CD4-positive, alpha-beta T cell treated with Interleukin-6 for 4 hours (primary cell): ENCODE measurements around the gene NPC1.
"Not testable (repeated sequence)": the region's sequence is repeated elsewhere in the genome, so short reads cannot be mapped to it uniquely, and the experiment has no call there.

Experiments used
- DNase-seq: peaks from one replicate; pipeline ENCODE4 v3.0.0-alpha.2; 2020; ENCODE audit warnings: mixed read lengths

The NPC1 gene

DNA sequence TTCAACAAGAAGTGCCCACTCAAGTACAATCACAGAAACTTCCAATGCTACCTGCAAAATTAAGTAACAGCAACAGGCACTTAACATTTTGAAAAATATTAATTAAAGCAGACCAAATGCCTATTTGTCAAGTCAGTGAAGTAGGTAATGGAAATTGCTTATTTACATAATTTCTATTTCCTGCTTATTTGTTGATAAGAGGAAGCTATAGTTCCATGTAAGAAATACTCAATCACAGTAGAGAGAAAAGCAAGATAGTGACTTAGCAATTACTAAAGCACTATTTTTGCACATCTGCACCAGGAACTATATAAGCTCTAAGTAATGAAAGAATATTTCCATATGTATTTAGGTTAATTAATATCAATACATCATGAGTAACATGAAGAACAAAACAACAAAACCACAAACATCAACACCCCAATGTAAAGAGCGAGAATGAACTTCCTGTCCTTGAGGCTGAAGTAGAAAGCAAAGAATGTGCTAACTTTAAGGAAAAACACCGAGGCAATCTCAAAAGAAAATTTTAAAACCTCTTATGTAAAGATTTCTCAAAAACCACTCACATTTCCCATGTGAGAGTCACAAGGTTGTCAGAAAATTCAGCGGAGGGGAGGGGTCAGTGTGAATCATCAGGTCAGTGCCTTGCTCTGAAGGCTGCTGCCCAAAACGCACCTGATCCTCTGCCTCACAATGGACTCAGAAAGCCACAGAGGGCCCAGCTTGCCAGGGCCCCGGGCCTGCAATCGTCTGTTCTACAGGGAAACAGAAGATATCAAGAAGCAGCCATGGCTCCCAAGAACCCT, 12.5 kb downstream of the NPC1 start:
- DNase-seq, result peak; percentile 64

DNA sequence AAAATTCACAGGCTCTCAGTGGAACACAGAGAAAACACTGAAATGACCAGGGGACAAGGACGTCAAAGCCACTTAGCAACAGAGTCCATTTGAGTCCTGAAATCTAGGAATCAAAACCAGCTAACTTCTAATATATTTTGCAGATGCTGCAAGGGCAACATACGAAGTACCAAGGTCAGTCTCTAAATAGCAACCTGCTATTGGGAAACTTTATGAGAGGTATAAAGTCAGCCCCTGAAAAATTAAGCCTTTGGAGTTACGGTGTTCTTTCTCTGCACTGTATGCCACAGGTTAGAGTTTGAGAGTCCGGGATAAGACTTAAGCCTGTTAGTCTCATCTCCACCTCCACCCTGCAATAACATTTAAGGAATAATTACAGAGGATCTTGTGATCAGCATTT, 13.3 kb downstream of the NPC1 start:
- DNase-seq, result no peak

DNA sequence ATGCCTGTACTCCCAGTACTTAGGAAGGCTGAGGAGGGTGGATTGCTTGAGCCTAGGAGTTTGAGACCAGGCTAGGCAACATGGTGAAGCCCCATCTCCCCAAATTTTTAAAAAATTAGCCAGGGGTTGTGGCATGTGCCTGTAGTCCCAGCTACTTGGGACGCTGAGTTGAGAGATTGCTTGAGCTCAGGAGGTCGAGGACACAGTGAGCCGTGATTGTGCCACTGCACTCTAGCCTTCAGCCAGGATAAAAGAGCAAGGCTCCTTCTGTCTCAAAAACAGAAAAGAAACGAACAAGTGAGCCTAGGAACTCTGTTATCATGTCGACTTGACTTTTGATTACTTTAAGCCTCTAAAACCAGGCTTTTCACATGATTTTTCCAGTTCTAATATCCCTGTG, 13.7 kb downstream of the NPC1 start:
- no peak for DNase-seq

DNA sequence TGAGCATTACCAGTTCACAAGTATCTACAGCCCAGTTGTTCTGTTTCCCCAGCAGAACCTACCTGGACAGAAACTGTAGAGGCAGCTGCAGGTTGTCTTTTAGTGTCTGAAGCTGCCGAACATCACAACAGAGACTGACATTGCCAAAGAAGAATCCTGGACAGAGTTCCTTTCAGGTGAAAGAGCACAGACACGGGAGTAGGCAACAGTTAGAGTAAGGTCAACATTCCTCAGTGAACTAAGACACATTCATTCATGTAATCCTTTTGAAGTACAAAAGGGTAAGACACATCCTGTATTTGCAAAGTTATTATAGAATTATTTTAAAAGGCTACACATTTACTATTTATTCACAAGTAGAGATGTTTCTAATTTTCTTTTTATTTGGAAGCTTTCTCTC, 14.3 kb downstream of the NPC1 start:
- no peak for DNase-seq

DNA sequence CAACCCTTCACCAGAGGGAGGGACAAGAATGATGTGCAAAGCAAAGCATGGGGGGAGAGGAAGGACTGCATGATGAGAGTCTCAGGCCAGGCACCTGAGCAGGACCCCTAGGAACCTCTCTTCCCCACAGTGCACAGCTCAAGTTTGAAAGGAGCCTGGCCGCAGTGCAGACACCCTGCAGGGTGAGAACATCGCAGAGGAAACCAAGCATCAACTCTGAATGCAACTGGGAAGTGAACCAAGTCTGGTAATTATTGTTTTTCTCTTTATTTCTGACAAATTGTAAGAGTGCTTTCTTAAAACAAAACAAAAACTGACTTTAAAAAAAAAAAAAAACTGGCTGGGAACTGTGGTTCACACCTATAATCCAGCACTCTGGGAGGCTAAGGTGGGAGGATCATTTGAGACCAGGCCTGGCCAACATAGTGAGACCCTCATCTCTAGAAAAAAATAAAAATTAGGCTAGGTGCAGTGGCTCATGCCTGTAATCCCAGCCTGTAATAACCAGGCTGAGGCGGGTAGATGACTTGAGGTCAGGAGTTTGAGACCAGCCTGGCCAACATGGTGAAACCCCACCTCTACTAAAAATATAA, 15.3 kb downstream of the NPC1 start:
- peak; percentile 4 for DNase-seq

DNA sequence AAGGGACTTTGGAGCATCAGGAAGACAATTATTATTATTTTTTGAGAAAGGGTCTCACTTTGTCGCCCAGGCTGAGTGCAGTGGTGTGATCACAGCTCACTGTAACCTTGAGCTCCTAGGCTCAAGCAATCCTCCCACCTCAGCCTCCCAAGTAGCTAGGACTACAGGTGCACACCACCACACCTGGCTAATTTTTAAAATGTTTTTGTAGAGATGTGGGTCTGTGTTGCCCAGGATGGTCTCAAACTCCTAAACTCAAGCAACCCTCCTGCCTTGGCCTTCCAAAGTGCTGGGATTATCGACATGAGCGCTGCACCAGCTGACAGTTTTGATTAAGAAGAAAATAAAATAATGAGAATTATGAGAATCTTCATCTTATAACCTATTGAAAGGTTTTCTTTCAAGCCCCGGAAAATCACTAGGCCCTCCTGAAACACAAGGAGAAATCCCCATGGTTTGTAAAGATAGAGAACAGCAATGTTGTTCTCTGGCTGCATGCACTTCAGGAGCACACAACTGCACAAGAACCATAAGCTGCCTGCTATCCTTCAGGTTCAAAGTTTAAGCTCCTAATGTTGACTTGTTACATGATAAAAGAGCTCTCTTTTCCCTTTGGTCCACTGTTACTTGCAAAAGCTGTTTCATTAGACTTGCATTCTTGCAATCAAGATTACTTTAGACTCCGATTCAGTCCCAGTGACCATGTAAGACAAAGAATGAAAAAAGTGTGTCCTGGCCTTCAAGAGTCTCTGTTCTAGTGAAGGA, 16.8 kb downstream of the NPC1 start:
- no peak for DNase-seq

DNA sequence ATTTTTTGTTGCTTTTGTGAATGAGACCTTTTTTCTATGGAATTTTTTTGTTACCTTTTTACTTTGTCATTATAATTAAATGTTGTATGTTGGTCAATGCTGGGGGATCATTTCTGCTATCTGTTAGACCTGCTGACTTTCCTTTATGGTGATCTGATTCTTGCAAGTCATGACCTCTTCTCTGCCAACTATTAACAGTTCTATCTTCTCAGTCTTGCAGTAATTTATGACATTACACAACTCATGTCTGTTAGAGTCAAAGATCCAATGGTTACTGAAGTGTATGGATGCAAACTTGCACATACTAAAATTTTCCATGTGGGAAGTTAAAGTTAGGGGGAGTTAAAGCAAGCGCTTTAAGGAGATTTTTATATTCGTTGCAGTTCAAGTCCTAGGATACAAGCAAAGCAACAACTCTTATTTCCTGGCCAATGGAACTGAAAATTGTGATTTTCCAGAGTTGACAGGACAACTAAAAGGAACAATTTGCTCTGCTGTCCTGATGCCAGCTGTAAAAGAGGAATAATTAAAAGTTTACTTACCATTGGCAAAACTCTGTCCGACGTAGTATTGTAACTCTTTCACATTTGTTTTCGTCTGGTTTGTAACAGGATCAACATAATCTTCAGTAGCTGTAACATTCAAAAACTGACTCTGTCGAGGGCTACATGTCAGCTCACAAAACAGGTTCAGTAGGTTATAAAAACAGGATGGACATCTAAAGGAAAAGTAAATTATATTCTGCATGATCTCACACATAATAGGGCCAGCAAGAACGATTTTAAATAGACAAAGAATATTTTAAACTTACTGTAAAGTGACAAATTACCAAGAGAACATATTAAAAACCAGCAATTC, 17.8 kb downstream of the NPC1 start:
- no peak for DNase-seq

DNA sequence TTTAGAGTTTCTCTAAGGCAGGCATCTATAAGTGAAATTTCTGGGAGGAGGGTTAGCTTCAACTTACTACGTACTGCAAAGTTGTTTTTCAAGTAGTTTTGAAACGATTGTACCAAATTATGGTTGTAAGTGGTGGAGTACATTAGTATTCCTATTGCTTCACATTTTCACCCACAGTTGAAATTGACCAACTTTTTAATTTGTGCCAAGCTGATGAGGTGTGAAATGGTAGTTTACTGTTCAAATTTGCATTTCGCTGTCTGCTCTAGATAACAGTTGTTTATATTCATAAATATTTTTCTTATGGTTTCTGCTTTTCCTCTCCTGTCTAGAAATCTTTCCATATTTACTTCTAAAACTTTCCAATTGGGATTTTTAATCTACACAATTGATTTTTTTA, 18.6 kb downstream of the NPC1 start:
- no peak for DNase-seq

DNA sequence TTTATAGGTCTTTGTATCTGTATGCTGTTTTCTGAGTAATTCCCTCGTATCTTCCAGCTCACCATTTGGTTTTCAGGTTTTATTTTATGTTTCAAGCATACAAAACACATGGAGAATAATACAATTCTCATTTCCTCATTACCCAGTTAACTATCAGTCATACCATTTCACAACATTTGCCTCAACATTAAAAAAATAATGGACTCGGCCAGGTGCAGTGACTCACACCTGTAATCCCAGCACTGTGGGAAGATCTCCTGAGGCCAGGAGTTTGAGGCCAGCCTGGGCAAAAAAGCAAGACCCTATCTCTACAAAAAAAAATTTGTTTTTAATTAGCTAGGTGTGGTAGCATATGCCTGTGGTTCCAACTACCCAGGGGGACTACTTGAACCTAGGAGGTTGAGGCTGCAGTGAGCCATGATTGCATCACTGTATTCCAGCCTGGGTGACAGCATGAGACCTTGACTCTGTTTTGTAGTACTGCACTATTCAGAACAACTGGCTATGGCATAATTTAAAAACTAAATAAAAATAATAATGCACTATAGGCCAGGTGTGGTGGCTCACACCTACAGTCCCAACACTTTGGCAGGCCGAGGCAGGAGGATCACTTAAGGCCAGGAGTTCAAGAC, 20.3 kb downstream of the NPC1 start:
- DNase-seq, result no peak

DNA sequence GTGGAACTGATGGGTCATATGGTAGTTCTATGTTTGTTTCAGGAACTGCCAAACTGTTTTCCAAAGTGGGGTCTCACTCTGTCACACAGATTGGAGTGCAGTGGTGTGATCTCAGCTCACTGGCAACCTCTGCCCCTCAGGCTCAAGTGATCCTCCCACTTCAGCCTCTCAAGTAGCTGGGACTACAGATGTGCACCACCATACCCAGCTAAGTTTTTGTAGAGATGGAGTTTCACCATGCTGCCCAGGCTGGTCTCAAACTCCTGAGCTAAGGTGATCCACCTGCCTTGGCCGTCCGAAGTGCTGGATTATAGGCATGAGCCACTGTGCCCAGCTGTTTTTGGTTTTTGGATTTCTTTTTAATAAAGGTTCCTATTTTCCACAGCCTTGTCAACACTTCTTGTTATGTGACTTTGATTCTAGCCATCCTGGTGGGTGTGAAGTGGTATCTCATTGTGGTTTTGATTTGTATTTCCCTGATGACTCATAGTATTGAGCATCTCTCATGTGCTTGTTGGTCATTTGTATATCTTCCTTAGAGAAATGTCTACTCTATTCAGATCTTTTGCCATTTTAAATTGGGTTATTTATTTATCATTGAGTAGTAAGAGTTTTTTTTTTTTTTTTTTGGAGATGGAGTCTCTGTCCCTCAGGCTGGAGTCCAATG, 22.8 kb downstream of the NPC1 start:
- DNase-seq, result no peak

DNA sequence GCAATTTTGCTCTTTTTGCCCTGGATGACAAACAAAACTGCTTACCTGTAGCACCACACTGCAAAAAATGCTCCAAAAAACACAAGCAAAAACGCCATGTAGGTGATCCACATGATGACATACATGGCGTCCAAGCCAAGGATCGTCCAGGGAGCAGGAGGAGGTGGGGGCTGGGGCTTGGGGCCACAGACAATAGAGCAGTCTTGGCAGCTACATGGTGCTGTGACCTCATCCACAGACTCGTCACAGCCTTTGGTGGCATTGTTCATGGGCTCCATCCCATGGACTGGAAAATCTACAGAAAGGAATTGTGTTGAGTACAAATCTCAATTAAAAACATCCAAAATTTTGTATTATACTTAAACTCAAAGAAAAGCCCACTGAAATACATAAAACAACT, 26.1 kb downstream of the NPC1 start:
- no peak for DNase-seq

DNA sequence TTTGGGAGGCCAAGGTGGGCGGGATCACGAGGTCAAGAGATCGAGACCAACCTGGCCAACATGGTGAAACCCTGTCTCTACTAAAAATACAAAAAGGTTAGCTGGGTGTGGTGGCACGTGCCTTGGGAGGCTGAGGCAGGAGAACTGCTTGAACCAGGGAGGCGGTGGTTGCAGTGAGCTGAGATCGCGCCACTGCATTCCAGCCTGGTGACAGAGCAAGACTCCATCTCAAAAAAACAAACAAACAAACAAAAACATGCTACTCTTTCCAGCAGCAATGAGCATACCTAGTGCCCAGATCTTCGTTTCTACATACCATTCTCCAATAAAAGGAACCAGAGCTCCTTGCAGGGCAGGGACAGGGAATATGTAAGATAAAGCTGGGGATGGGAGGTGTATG, 28.8 kb downstream of the NPC1 start:
- DNase-seq, result not testable (repeated sequence)

DNA sequence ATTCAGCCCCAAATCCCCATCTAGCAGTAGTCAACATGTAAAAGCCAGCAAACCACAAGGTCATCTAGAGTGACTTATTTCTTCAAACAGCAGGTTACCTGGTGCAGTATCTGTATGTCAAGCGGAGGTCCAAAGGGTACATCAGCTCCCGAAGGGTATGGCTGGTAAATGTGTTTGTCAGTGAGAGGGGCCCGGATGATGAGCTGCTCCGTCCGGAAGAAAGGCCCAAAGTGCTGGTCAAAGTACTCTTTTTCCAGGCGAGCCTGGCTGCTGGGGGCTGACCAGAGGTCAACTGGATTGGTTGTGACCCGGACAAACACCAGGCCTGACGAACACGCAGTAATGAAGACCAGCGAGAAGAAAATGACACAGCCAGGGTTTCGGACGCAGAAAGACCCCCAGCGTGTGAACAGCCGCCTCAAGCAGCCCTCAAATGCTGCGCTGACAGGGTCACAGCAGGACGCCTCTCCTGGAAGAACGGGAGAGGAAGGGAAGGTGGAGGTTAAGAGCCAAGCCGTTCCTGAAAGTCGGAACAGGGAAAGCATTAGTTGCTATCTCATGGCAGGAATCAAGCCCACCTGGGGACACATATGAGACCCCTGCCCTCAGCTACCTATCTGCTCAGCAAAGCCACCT, 30.0 kb downstream of the NPC1 start:
- DNase-seq, result no peak

DNA sequence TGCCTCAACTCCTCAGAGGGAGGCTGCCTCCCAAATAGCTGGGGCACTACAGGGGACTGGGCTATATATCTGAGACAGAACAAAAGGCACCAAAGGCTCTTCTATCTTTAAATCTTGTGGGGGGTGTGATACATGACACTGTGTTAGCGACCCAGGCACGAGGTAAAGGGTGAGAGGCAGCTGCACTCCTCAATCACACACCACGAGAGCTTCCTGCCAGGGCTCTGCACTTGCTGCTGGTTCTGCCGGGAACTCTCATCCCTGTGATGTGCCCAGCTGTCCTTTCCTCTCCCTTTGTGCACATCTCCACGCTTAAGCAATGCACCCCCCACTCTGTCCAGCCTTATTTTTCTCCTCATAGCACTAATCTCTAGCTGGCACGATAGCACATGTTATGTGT, 32.4 kb downstream of the NPC1 start:
- no peak for DNase-seq

DNA sequence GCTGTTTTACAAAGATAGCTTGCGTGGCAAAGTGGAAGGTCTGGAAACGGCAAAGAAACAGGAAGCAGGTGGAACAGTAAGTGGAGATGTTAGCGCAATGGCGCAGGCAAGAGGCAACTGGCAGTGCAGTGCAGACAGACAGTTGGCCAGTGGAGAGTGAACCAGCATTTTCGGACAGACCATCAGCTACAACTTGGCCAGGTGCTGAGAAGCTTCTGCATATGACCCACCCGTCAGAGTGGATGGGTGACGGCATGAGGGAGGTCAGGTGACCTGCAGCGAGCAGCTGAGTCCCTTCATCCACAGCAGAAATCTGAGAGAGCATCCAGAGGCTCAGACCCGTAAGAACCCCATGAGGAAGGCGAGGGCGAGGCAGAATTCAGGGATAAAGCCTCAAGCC, 33.8 kb downstream of the NPC1 start:
- DNase-seq, result no peak

DNA sequence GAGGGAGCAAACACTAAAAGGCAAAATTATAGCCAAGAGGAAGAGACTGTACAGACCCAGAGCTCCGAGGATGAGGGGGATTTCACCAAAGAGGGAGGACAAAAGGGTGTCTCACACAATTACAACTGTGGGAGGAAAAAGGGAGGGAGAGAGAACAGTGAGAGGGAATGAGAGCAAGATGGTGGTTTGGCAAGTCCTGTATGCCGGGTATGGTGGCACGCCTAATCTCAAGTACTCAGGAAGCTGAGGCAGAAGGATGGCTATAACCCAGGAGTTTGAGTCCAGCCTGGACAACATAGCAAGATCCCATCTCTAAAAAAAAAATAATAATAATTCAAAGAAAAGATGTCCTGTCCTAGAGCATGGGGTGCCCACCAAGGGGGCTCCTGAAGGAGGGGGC, 34.3 kb downstream of the NPC1 start:
- DNase-seq, result no peak

DNA sequence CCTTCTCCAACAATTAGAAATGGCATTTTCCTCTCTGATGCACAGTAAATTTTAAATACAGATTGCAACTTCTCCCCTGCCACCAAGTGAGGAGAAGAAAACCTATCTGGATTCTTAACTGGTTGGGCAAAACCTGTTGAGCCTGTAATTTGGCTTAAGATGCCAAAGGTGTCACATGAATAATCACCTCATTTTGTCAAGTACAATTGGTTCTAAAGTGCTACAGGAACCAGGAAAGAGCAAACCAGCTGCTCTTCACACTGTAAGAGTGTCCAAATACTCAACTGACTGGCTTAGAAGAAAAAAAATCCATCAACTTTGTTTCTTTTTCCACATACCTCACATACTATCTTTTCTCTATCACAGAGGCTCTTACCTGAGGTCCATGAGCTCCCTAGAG, 35.4 kb downstream of the NPC1 start:
- DNase-seq, result no peak

DNA sequence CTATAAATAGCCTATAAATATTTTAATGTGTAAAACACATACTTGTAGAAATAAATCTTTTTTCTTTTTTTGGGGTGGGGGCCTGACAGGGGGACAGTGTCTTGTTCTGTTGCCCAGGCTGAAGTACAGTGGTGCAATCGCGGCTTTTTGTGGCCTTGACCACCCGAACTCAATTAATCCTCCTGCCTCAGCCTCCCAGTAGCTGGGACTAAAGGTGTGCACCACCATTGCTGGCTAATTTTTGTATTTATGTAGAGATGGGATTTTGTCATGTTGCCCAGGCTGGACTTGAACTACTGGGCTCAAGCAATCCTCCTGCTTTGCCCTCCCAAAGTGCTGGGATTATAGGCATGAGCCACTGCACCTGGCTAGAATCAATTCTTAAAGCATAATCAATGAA, 37.6 kb downstream of the NPC1 start:
- no peak for DNase-seq

DNA sequence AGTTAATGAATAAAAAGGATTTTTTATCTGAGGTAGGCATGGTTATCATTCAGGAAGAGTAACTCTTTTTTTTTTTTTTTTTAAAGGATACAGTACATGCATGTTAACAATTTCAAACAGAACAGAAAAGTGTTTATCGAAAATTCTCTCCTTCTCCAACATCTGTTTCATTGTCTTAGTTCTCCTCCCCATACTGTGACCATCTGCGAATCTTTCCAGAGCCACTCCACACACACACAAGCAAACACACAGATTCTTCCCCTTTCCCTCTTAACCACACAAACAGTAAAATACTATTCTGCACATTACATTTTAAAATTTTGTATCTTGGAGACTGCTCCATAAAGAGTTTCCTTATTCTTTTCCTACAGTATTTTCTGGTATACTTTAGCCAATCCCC, 38.0 kb downstream of the NPC1 start:
- no peak for DNase-seq

DNA sequence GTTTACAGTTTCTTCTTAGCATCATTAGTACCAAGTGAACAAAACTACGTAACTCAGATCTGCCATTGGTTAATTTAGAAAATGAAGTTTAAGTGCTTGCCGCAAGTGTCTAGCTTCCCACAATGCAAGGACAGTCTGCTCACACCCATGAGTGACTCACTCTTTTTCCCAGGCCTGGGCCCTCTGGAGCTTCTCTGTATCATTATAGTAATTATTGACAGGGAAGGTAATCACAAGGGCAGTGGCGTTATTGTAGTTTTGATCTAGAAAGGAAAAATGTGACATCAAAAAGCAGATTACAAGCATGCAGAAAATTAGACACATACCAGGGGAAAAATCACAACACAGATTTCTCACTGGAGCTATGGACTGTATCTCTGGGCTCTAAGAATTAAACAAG, 38.5 kb downstream of the NPC1 start:
- no peak for DNase-seq

DNA sequence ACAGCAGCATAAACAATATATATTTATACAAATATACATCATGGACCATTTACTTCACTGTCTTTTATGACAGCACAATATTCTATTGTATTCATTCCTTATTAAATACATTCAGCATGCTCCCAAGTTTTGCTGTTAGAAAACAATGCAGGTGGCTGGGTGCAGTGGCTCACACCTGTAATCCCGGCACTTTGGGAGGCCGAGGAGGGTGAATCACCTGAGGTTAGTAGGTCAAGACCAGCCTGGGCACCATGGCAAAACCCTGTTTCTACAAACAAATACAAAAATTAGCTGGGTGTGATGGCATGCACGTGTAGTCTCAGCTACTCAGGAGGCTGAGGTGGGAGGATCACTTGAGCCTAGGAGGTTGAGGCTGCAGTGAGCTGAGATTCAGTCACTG, 39.0 kb downstream of the NPC1 start:
- no peak for DNase-seq
